H9 (cell line): Measurements from ENCODE around the gene VPREB3. TPM values are rescaled to one million over a fixed set of nuclear protein-coding genes. Genes with fewer than 3 reads are reported as not detected.
A peak's percentile ranks its signal among the peaks of the same experiment; 100 is the strongest.

Experiments used
- DNase-seq: peaks from one replicate; pipeline ENCODE4 v3.0.0-alpha.2; 2017
- H2AFZ ChIP-seq: one replicate; pipeline ENCODE4 v1.6.1; 2013; ENCODE audit warnings: mild to moderate bottlenecking, low read length, control low read depth, moderate library complexity
- H2AK5ac ChIP-seq: 2 replicates; pipeline ENCODE4 v1.6.1; 2013; ENCODE audit warnings: low read length, control low read depth, mixed read lengths; ENCODE audit not compliant: insufficient read length
- H2BK120ac ChIP-seq: one replicate; pipeline ENCODE4 v1.6.1; 2013; ENCODE audit warnings: low read depth, mild to moderate bottlenecking, low read length, control low read depth, inconsistent platforms; ENCODE audit not compliant: poor library complexity, severe bottlenecking
- H2BK12ac ChIP-seq: 2 replicates; pipeline ENCODE4 v1.6.1; 2013; ENCODE audit warnings: low read length, control low read depth, mixed read lengths, low read depth; ENCODE audit not compliant: insufficient read length
- H2BK15ac ChIP-seq: 2 replicates; pipeline ENCODE4 v1.6.1; 2013; ENCODE audit warnings: low read depth, low read length, control low read depth
- H2BK20ac ChIP-seq: one replicate; pipeline ENCODE4 v1.6.1; 2013; ENCODE audit warnings: low read depth, mild to moderate bottlenecking, low read length, control low read depth, inconsistent platforms; ENCODE audit not compliant: poor library complexity, severe bottlenecking
- H2BK5ac ChIP-seq: 2 replicates; pipeline ENCODE4 v1.6.1; 2013; ENCODE audit warnings: low read length, control low read depth, mixed read lengths; ENCODE audit not compliant: insufficient read length
- H3K14ac ChIP-seq: 2 replicates; pipeline ENCODE4 v1.6.1; 2013; ENCODE audit warnings: low read length, control low read depth; ENCODE audit not compliant: insufficient read depth
- H3K18ac ChIP-seq: 2 replicates; pipeline ENCODE4 v1.6.1; 2013; ENCODE audit warnings: low read depth, mild to moderate bottlenecking, mixed read lengths, low read length, control low read depth; ENCODE audit not compliant: insufficient read length
- H3K23ac ChIP-seq: 2 replicates; pipeline ENCODE4 v1.6.1; 2013; ENCODE audit warnings: low read length, control low read depth, mixed read lengths, low read depth; ENCODE audit not compliant: insufficient read length
- H3K23me2 ChIP-seq: 2 replicates; pipeline ENCODE4 v1.6.1; 2013; ENCODE audit warnings: low read depth, mild to moderate bottlenecking, mixed read lengths, low read length, control low read depth; ENCODE audit not compliant: insufficient read length, poor library complexity, severe bottlenecking
- H3K27ac ChIP-seq: 2 replicates; pipeline ENCODE4 v1.5.1; 2013; ENCODE audit warnings: low read length, control low read depth, mixed read lengths, low read depth; ENCODE audit not compliant: insufficient read length
- H3K27me3 ChIP-seq: 2 replicates; pipeline ENCODE4 v1.6.1; 2013; ENCODE audit warnings: low read length, control low read depth, inconsistent platforms; ENCODE audit not compliant: insufficient read depth
- H3K4ac ChIP-seq: 2 replicates; pipeline ENCODE4 v1.6.1; 2013; ENCODE audit warnings: low read depth, mild to moderate bottlenecking, control low read depth, inconsistent platforms, low read length, moderate library complexity
- H3K4me1 ChIP-seq: 2 replicates; pipeline ENCODE4 v1.6.1; 2013; ENCODE audit warnings: low read length, control low read depth, inconsistent platforms; ENCODE audit not compliant: insufficient read depth
- H3K4me2 ChIP-seq: 2 replicates; pipeline ENCODE4 v1.6.1; 2013; ENCODE audit warnings: low read length, control low read depth, mixed read lengths; ENCODE audit not compliant: insufficient read length, insufficient read depth
- H3K56ac ChIP-seq: 2 replicates; pipeline ENCODE4 v1.6.1; 2013; ENCODE audit warnings: low read depth, mild to moderate bottlenecking, mixed read lengths, low read length, control low read depth; ENCODE audit not compliant: insufficient read length
- H3K79me1 ChIP-seq: 2 replicates; pipeline ENCODE4 v1.6.1; 2013; ENCODE audit warnings: low read depth, mild to moderate bottlenecking, moderate library complexity, low read length, control low read depth, inconsistent platforms; ENCODE audit not compliant: insufficient read depth, poor library complexity, severe bottlenecking
- H3K79me2 ChIP-seq: 2 replicates; pipeline ENCODE4 v1.6.1; 2013; ENCODE audit warnings: low read length, control low read depth, inconsistent platforms; ENCODE audit not compliant: insufficient read depth
- H3K9ac ChIP-seq: 2 replicates; pipeline ENCODE4 v1.6.1; 2013; ENCODE audit warnings: low read length, control low read depth, mixed read lengths; ENCODE audit not compliant: insufficient read length; ENCODE audit errors: extremely low read depth
- H3K9me3 ChIP-seq: one replicate; pipeline ENCODE4 v1.6.1; 2013; ENCODE audit warnings: low read depth, low read length, inconsistent platforms; ENCODE audit not compliant: control insufficient read depth
- H3T11ph ChIP-seq: one replicate; pipeline ENCODE4 v1.6.1; 2013; ENCODE audit warnings: mild to moderate bottlenecking, low read length, control low read depth, inconsistent platforms
- H4K20me1 ChIP-seq: one replicate; pipeline ENCODE4 v1.6.1; 2013; ENCODE audit not compliant: control insufficient read depth, insufficient read length, insufficient read depth
- H4K5ac ChIP-seq: 2 replicates; pipeline ENCODE4 v1.6.1; 2013; ENCODE audit warnings: low read depth, mild to moderate bottlenecking, mixed read lengths, low read length, control low read depth; ENCODE audit not compliant: insufficient read length
- H4K8ac ChIP-seq: replicated peaks from 2 replicates; pipeline ENCODE4 v1.6.1; 2013; ENCODE audit warnings: low read length, control low read depth, mixed read lengths, low read depth; ENCODE audit not compliant: insufficient read length
- H4K91ac ChIP-seq: 2 replicates; pipeline ENCODE4 v1.6.1; 2013; ENCODE audit warnings: low read depth, mild to moderate bottlenecking, moderate library complexity, mixed read lengths, low read length, control low read depth; ENCODE audit not compliant: insufficient read length
- H3K27ac Mint-ChIP-seq, 3 experiments: 2 replicates in 2 of 3; 3 replicates in 1 of 3; pipeline ENCODE4 v1.8.0; 2020 to 2021; ENCODE audit warnings: mixed read lengths in 3 of 3, mild to moderate bottlenecking in 1 of 3, moderate library complexity in 1 of 3
- H3K27me3 Mint-ChIP-seq: 2 replicates; pipeline ENCODE4 v1.8.0; 2021; ENCODE audit warnings: low read depth, mild to moderate bottlenecking, moderate library complexity, mixed read lengths
- H3K36me3 Mint-ChIP-seq, 3 experiments: 2 replicates in 2 of 3; 3 replicates in 1 of 3; pipeline ENCODE4 v1.8.0; 2020 to 2021; ENCODE audit warnings: low read depth in 3 of 3, mixed read lengths in 3 of 3; ENCODE audit not compliant: insufficient read depth in 1 of 3
- H3K4me1 Mint-ChIP-seq, 2 experiments: 2 replicates each; pipeline ENCODE4 v1.8.0; 2020; ENCODE audit warnings: mixed read lengths in 2 of 2
- H3K4me3 Mint-ChIP-seq, 2 experiments: 2 replicates in 1 of 2; 3 replicates in 1 of 2; pipeline ENCODE4 v1.8.0; 2020 to 2021; ENCODE audit warnings: mild to moderate bottlenecking in 2 of 2, mixed read lengths in 2 of 2, moderate library complexity in 1 of 2
- H3K9me3 Mint-ChIP-seq, 2 experiments: 2 replicates in 1 of 2; 3 replicates in 1 of 2; pipeline ENCODE4 v1.8.0; 2020; ENCODE audit warnings: mild to moderate bottlenecking in 2 of 2, mixed read lengths in 2 of 2, moderate library complexity in 1 of 2
- WGBS: extraction: QIAGEN DNeasy Blood & Tissue Kit; methylation state at CpG from one replicate; pipeline ENCODE4 v1.1.7; 2013; ENCODE audit warnings: missing lambda C conversion rate, low lambda C conversion rate, mixed read lengths; ENCODE audit not compliant: insufficient read length; ENCODE audit errors: extremely low coverage; 5-methylcytosine and 5-hydroxymethylcytosine counted together
- total RNA-seq: library from RNA; stranded (reverse); gene quantifications from 2 replicates; pipeline ENCODE4 v1.2.1, GENCODE V29; 2021
- TF ChIP-seq, protein P1 (sequence below): fragments of 200-600 bp; sonication (generic); conservative IDR thresholded peaks from 3 replicates; pipeline ENCODE4 v1.8.0; 2021; ENCODE audit warnings: antibody characterized with exemption, mild to moderate bottlenecking

VPREB3 gene
- total RNA-seq, 1 experiment from 2014 or later, result 0.50 TPM

DNA sequence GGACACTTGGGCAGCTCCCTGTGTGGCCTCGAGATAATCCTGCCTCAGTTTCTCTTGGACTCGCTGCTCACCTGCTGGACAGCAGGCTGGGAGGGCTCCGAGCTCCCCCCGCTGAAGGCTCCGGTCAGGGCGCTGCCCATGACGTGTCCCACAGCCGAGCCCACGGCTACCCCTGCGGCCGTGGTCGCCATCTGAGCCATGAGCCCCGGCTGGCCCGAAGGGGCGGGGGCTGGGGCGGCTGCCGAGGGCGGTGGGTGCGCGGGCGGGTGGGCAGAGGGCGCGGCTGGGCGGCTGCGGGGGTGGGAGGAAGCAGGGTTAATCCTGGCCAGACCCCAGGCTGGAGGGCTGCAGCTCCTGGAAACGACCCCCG lies 13.1 kb upstream of the VPREB3 start:
- Histone ChIP-seq H2BK15ac (no peak overlapping the region), H2BK120ac (no peak overlapping the region), H3K9me3 (no peaks in the 10 kb centered on the region), H3K23me2 (peaks cover 7% of the 10 kb centered on the region), H3K27ac (no peak overlapping the region), H3K56ac (no peak overlapping the region), H3K4me1 (peaks cover 4% of the 10 kb centered on the region; the same call in 1 of the 2 replicates), H3K18ac (no peak overlapping the region), H4K5ac (no peak overlapping the region), H3K4ac (no peak overlapping the region), H4K8ac (no peak overlapping the region), H3K27me3 (peaks cover 6% of the 10 kb centered on the region; the same call in 1 of the 2 replicates), H2BK12ac (no peak overlapping the region), H2BK20ac (no peak overlapping the region), H3K14ac (0 out of 2 replicates have a peak overlapping the region, but pooled peaks have one; percentile 5), H3K23ac (no peak overlapping the region), H2AFZ (no peak overlapping the region), H2BK5ac (no peak overlapping the region), H3K4me2 (peak overlapping the region; percentile 39), H3K79me1 (no peaks in the 10 kb centered on the region), H3K79me2 (no peaks in the 10 kb centered on the region), H3K9ac (no peak overlapping the region), H2AK5ac (no peak overlapping the region), H3T11ph (no peak overlapping the region), H4K20me1 (no peaks in the 10 kb centered on the region), H4K91ac (no peak overlapping the region)
- H3K4me3 Mint-ChIP-seq, result peak overlapping the region; percentile 74 to 91
- peaks cover 5 to 10% (median 7%) of the 10 kb centered on the region in 3 experiments; a peak in 4 of 7 replicates for H3K36me3 Mint-ChIP-seq
- TF ChIP-seq, protein P1, sequence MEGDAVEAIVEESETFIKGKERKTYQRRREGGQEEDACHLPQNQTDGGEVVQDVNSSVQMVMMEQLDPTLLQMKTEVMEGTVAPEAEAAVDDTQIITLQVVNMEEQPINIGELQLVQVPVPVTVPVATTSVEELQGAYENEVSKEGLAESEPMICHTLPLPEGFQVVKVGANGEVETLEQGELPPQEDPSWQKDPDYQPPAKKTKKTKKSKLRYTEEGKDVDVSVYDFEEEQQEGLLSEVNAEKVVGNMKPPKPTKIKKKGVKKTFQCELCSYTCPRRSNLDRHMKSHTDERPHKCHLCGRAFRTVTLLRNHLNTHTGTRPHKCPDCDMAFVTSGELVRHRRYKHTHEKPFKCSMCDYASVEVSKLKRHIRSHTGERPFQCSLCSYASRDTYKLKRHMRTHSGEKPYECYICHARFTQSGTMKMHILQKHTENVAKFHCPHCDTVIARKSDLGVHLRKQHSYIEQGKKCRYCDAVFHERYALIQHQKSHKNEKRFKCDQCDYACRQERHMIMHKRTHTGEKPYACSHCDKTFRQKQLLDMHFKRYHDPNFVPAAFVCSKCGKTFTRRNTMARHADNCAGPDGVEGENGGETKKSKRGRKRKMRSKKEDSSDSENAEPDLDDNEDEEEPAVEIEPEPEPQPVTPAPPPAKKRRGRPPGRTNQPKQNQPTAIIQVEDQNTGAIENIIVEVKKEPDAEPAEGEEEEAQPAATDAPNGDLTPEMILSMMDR, result no peak
- no peak for DNase-seq
- no peaks in the 10 kb centered on the region for H3K9me3 Mint-ChIP-seq
- no CpG with 5 or more reads among the region's 27 CpGs for WGBS
- no peak overlapping the region for H3K27ac Mint-ChIP-seq
- H3K27me3 Mint-ChIP-seq, result peaks cover 43% of the 10 kb centered on the region
- H3K4me1 Mint-ChIP-seq, result peaks cover 22 to 42% of the 10 kb centered on the region in 2 experiments
